Transverse colon (tissue), 4 donors: ENCODE results near the gene NAA38. TPM values are rescaled to one million over a fixed set of nuclear protein-coding genes. Genes with fewer than 3 reads are reported as not detected.

ENCODE experiments used
- DNase-seq: peaks from one replicate; pipeline ENCODE4 v3.0.0-alpha.2; 2019
- H3K27ac ChIP-seq, 4 donors: fragments of 200-600 bp; sonication (generic); 2 replicates each; pipeline ENCODE4 v1.5.1; 2016 to 2018; ENCODE audit warnings: inconsistent platforms in 4 of 4
- H3K27me3 ChIP-seq: fragments of 200-600 bp; sonication (generic); 2 replicates; pipeline ENCODE4 v1.5.1; 2017; ENCODE audit warnings: inconsistent platforms
- H3K36me3 ChIP-seq, 4 donors: fragments of 200-600 bp; sonication (generic); 2 replicates each; pipeline ENCODE4 v1.5.1; 2017 to 2019; ENCODE audit warnings: inconsistent platforms in 4 of 4
- H3K4me1 ChIP-seq, 4 donors: fragments of 200-600 bp; sonication (generic); 2 replicates each; pipeline ENCODE4 v1.5.1; 2017 to 2020; ENCODE audit warnings: inconsistent platforms in 4 of 4
- H3K4me3 ChIP-seq, 4 donors: fragments of 200-600 bp; sonication (generic); 1 replicate in 1 of 4; 2 replicates in 3 of 4; pipeline versions ENCODE4 v1.5.1 to v1.6.1; 2017 to 2019; ENCODE audit warnings: inconsistent platforms in 4 of 4
- H3K9me3 ChIP-seq, 2 donors: fragments of 200-600 bp; sonication (generic); 2 replicates each; pipeline ENCODE4 v1.5.1; 2017 to 2019; ENCODE audit warnings: inconsistent platforms in 2 of 2
- EP300 ChIP-seq: sonication (generic); formaldehyde crosslinking; IDR thresholded peaks from one replicate; pipeline ENCODE4 v1.6.1; 2017; ENCODE audit warnings: antibody characterized with exemption, low read depth
- POLR2A ChIP-seq: fragments of 450-650 bp; IDR thresholded peaks from one replicate; pipeline ENCODE4 v1.6.1; 2016; ENCODE audit warnings: antibody characterized with exemption, mild to moderate bottlenecking, moderate library complexity
- POLR2AphosphoS5 ChIP-seq, 3 donors: sonication (generic); formaldehyde crosslinking; IDR thresholded peaks; one replicate each; pipeline ENCODE4 v1.6.1; 2016; ENCODE audit warnings: antibody characterized with exemption in 3 of 3
- WGBS, 2 donors: methylation state at CpG; one replicate each; pipeline ENCODE4 v1.1.5; 2018; ENCODE audit warnings: low coverage in 1 of 2; 5-methylcytosine and 5-hydroxymethylcytosine counted together
- in situ Hi-C, 4 donors: fragments of 200-750 bp; cut with MboI; loops; one replicate each; pipeline versions ENCODE4 v1.15.0 to v1.15.1; 2017; ENCODE audit warnings: low sequenced_read_pairs in 3 of 4, low pct_ligation_motif_present in 1 of 4, low pct_unique_long_range_greater_than_20kb in 1 of 4
- intact Hi-C: fragments of 100-400 bp; cut with DNase I; formaldehyde crosslinking; loops from one replicate; pipeline ENCODE4 v1.15.1; 2023; ENCODE audit warnings: low total_unique reads
- total RNA-seq, 4 donors: library from RNA; depleted of rRNA; stranded (reverse); fragments of >200 nt; gene quantifications; one replicate each; pipeline ENCODE4 v1.1.0, GENCODE V29; 2016
- TF ChIP-seq, protein P1 (sequence below), 5 experiments: fragments of 200-600 bp in 3 of 5; fragments of 450-650 bp in 2 of 5; sonication (generic) in 3 of 5; IDR thresholded peaks; 1 replicate in 2 of 5; 2 replicates in 3 of 5; pipeline ENCODE4 v1.5.1; 2016 to 2017; ENCODE audit warnings: antibody characterized with exemption in 5 of 5, inconsistent platforms in 3 of 5, mild to moderate bottlenecking in 2 of 5, moderate library complexity in 1 of 5

NAA38 gene
- total RNA-seq, 4 donors from 2014 or later = 59.8 to 95.3 (median 86.5) TPM

DNA sequence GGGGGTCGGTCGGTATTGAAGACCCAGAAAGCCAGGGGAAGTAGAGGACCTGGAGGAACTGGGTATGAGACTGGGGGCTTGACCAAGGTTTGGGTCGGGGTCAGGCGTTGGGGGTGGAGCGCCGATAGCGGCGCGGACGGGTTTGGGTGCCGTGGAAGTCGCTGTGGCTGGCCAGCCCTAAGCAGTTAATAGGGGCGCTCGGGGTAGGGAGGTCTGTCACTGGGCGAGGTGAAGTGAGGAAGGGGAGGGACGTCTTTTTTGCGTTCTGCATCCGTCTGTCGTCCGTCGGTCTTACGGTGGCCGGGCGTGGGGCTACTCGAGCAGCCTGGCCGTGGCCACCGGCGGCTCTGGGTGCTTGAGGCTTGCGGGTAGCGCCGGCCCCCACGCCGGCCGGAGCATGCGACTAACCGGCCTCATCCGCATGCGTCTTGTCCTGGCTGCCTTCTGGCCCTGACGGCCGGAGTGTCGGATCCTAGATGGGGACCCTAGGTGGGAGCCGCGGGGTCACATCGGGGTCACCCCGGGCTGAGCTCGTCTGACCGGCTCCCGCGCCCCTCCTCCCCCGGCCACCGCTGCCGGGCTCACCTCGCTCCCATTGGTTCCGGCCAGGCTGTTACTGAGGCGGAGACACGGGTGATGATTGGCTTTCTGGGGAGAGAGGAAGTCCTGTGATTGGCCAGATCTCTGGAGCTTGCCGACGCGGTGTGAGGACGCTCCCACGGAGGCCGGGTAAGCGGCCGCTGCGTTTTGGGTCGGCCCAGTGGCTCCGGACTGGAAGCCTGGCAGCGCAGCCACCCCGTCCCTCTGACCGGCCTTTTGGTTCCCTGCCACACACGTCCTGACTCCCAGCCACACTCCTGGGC lies 12.8 kb downstream of the NAA38 start:
- no peaks in the 10 kb centered on the region for H3K9me3 ChIP-seq
- peaks cover 0 to 39% (median 10%) of the 10 kb centered on the region in 4 donors for H3K36me3 ChIP-seq
- H3K4me1 ChIP-seq = peaks cover 22 to 53% (median 28%) of the 10 kb centered on the region in 4 donors
- H3K27me3 ChIP-seq = no peaks in the 10 kb centered on the region
- H3K27ac ChIP-seq = peak overlapping the region; percentile 97 to 99 (median 99)
- TF ChIP-seq EP300 = no peak
- TF ChIP-seq POLR2A = peak; percentile 75
- peak; percentile 85 to 98 (median 92) for TF ChIP-seq POLR2AphosphoS5 (IDR thresholded peaks at IDR 0.05)
- TF ChIP-seq, protein P1, sequence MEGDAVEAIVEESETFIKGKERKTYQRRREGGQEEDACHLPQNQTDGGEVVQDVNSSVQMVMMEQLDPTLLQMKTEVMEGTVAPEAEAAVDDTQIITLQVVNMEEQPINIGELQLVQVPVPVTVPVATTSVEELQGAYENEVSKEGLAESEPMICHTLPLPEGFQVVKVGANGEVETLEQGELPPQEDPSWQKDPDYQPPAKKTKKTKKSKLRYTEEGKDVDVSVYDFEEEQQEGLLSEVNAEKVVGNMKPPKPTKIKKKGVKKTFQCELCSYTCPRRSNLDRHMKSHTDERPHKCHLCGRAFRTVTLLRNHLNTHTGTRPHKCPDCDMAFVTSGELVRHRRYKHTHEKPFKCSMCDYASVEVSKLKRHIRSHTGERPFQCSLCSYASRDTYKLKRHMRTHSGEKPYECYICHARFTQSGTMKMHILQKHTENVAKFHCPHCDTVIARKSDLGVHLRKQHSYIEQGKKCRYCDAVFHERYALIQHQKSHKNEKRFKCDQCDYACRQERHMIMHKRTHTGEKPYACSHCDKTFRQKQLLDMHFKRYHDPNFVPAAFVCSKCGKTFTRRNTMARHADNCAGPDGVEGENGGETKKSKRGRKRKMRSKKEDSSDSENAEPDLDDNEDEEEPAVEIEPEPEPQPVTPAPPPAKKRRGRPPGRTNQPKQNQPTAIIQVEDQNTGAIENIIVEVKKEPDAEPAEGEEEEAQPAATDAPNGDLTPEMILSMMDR (IDR thresholded peaks at IDR 0.05) = no peak
- DNase-seq = peak; percentile 94
- 0 to 1% methylated on average over 2 to 35 of the region's 71 CpGs for WGBS, 2 donors
- intact Hi-C loops = loop anchor here (5.0 kb wide), 1 partner anchor 602 kb away; the partner anchor contains the start of gene GABARAP
- in situ Hi-C loops = no loop called here
- peak overlapping the region; percentile 45 to 78 (median 59) for H3K4me3 ChIP-seq

DNA sequence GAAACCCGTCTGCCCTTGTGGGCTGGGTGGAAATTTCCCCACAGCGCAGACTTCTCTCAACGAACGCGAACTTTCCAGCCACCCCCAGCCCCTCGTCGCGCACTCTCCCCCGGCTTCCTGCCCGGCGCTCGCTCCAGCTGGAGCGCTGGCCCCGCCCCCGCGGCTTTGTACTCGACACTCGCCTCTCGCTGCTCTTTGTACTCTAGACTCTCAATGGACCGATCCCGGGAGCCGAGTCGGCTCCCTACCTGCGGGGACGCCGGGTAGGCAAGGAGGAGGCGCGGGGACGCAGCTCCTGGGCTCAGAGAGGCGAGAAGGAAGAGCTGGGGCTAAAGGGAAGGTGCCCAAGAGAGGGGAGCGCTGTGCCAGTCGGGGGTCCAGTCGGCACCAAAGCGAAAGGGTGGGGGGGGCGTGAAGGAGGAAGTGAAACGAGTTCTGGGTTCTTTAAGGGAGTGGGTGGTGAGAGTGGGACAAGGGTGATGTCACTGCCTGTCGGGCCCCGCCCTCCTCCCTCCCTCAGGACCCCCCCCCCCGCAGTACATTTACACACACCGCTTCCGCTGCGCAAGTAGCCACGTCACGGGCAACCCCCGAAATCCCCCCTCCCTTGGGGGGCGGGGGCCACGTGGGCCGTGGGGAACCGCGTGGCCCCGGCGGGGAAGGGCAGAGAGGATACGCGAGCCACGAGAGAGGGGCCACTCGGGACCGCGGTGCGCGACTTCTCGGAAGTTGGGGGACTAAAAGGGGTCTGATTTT lies 13.6 kb downstream of the NAA38 start:
- DNase-seq = peak; percentile 91
- in situ Hi-C loops = no loop called here

DNA sequence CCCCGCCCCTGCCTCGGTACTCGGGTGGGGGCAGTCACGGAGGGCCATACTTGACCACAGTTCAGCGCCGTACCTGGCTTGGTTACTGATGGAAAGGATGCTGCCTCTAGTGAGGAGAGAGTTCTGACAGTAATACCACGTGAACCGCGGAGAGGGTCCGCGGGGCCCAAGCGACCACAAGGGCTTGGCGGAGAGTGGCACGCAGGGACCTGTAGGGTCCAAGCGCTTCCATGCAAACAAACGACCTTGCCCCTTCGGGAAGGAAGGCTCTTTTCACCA lies 14.2 kb downstream of the NAA38 start:
- peaks cover 32 to 64% (median 41%) of the 10 kb centered on the region in 4 donors for H3K4me1 ChIP-seq
- WGBS, 2 donors = 1% methylated on average over 17 of the region's 17 CpGs; no CpG with 5 or more reads in 1 of the 2 donors

More for the DNA sequence above, 13.6 kb downstream of the NAA38 start:
- Histone ChIP-seq H3K27ac (peak overlapping the region; percentile 97 to 99 (median 99)), H3K27me3 (no peaks in the 10 kb centered on the region), H3K9me3 (no peaks in the 10 kb centered on the region), H3K4me3 (peak overlapping the region; percentile 45 to 78 (median 59)), H3K36me3 (peaks cover 0 to 31% (median 7%) of the 10 kb centered on the region in 4 donors), H3K4me1 (peaks cover 30 to 60% (median 36%) of the 10 kb centered on the region in 4 donors)
- TF ChIP-seq EP300 = no peak
- TF ChIP-seq POLR2A = peak; percentile 92
- peak; percentile 52 to 84 (median 82) for TF ChIP-seq POLR2AphosphoS5 (IDR thresholded peaks at IDR 0.05)
- intact Hi-C loops = loop anchor here (2.0 to 5.0 kb wide), 2 partner anchors 13 to 601 kb away; partner anchors contain the start of genes GABARAP and NAA38
- 0 to 1% methylated on average over 3 to 49 of the region's 61 CpGs for WGBS, 2 donors

More for the DNA sequence above, 14.2 kb downstream of the NAA38 start:
- Histone ChIP-seq H3K27me3 (no peaks in the 10 kb centered on the region), H3K4me3 (peak overlapping the region; percentile 45 to 78 (median 59)), H3K27ac (peak overlapping the region; percentile 97 to 99 (median 99)), H3K9me3 (no peaks in the 10 kb centered on the region), H3K36me3 (peaks cover 0 to 26% (median 6%) of the 10 kb centered on the region in 4 donors)
- DNase-seq = no peak
- in situ Hi-C loops (no loop called here), intact Hi-C loops (loop anchor here (2.0 to 5.0 kb wide), 2 partner anchors 14 to 601 kb away; partner anchors contain the start of genes GABARAP and NAA38)
- no peak for TF ChIP-seq POLR2A
- TF ChIP-seq EP300 = no peak
- no peak for TF ChIP-seq POLR2AphosphoS5 (IDR thresholded peaks at IDR 0.05)
- TF ChIP-seq, protein P1 (IDR thresholded peaks at IDR 0.05) = no peak
